Smooth muscle cell (in vitro differentiated cells): ENCODE data around the gene WNT11. TPM values are rescaled to one million over a fixed set of nuclear protein-coding genes. Genes with fewer than 3 reads are reported as not detected.

ENCODE experiments used
- DNase-seq: peaks from one replicate; lab custom pipeline; 2025; ENCODE audit not compliant: unreplicated experiment; lab: John Stamatoyannopoulos, UW
- H2AFZ ChIP-seq: fragments of 200-600 bp; sonication (generic); 2 replicates; pipeline ENCODE4 v1.6.0; 2016; ENCODE audit warnings: antibody characterized with exemption, low read depth, mild to moderate bottlenecking
- H3F3A ChIP-seq: fragments of 200-600 bp; sonication (generic); 2 replicates; pipeline ENCODE4 v1.6.0; 2017; ENCODE audit warnings: antibody characterized with exemption, low read depth
- H3K27ac ChIP-seq: fragments of 200-600 bp; sonication (generic); 2 replicates; pipeline ENCODE4 v1.5.1; 2016; ENCODE audit warnings: low read depth, mild to moderate bottlenecking
- H3K27me3 ChIP-seq: fragments of 200-600 bp; sonication (generic); 2 replicates; pipeline ENCODE4 v1.6.1; 2016; ENCODE audit warnings: low read depth, mild to moderate bottlenecking
- H3K36me3 ChIP-seq: fragments of 200-600 bp; sonication (generic); 2 replicates; pipeline ENCODE4 v1.5.1; 2016; ENCODE audit warnings: low read depth
- H3K4me1 ChIP-seq: fragments of 200-600 bp; sonication (generic); 2 replicates; pipeline ENCODE4 v1.5.1; 2016; ENCODE audit warnings: low read depth
- H3K4me2 ChIP-seq: fragments of 200-600 bp; sonication (generic); 2 replicates; pipeline ENCODE4 v1.6.0; 2016; ENCODE audit warnings: mild to moderate bottlenecking
- H3K4me3 ChIP-seq: fragments of 200-600 bp; sonication (generic); 2 replicates; pipeline ENCODE4 v1.5.1; 2016; ENCODE audit warnings: mild to moderate bottlenecking
- H3K79me2 ChIP-seq: fragments of 200-600 bp; sonication (generic); 2 replicates; pipeline ENCODE4 v1.6.0; 2016; ENCODE audit warnings: low read depth, mild to moderate bottlenecking
- H3K9ac ChIP-seq: fragments of 200-600 bp; sonication (generic); 2 replicates; pipeline ENCODE4 v1.6.0; 2016; ENCODE audit warnings: low read depth
- H3K9me3 ChIP-seq: fragments of 200-600 bp; sonication (generic); replicated peaks from 2 replicates; pipeline ENCODE4 v1.5.1; 2016; ENCODE audit warnings: low read depth
- H4K20me1 ChIP-seq: fragments of 200-600 bp; sonication (generic); 2 replicates; pipeline ENCODE4 v1.6.0; 2016; ENCODE audit warnings: low read depth
- CTCF ChIP-seq: fragments of 200-600 bp; sonication (generic); IDR thresholded peaks from 2 replicates; pipeline ENCODE4 v1.5.1; 2017; ENCODE audit warnings: borderline replicate concordance, mild to moderate bottlenecking, antibody characterized with exemption; ENCODE audit not compliant: insufficient read depth, poor library complexity, severe bottlenecking
- WGBS: methylation state at CpG from one replicate; pipeline ENCODE4 v1.1.7; 2016; ENCODE audit warnings: low lambda C conversion rate; 5-methylcytosine and 5-hydroxymethylcytosine counted together
- polyA plus RNA-seq: library from polyadenylated mRNA; unstranded; fragments of >200 nt; fragmentation: Nextera tagmentation; extraction: Ambion mirVana; gene quantifications from 2 replicates; pipeline ENCODE4 v1.2.1, GENCODE V29; 2016
- total RNA-seq: library from RNA; depleted of rRNA; stranded (reverse); fragments of >200 nt; gene quantifications from 2 replicates; pipeline ENCODE4 v1.2.3, GENCODE V29; 2014

WNT11 gene
- total and polyA plus RNA-seq, 2 experiments from 2014 or later: 12.1 to 13.5 TPM

- WGBS: 84% methylated on average over 11 of the region's 11 CpGs
These were observed 42.9 kb downstream of the WNT11 start for GRCh38 chr11:76163289-76163880.

GRCh38 chr11:76162336-76163288 is 43.7 kb downstream of the WNT11 start:
- Histone ChIP-seq H3K9ac (no peak overlapping the region), H3K9me3 (no peaks in the 10 kb centered on the region), H3K27ac (no peak overlapping the region), H3K79me2 (no peaks in the 10 kb centered on the region), H3F3A (no peaks in the 10 kb centered on the region), H3K4me1 (no peaks in the 10 kb centered on the region), H4K20me1 (no peaks in the 10 kb centered on the region), H3K27me3 (no peaks in the 10 kb centered on the region), H2AFZ (no peak overlapping the region), H3K36me3 (no peaks in the 10 kb centered on the region), H3K4me3 (no peak overlapping the region), H3K4me2 (no peak overlapping the region)
- no peak for DNase-seq
- WGBS: 79% methylated on average over 15 of the region's 15 CpGs
- no peak for TF ChIP-seq CTCF

More at GRCh38 chr11:76163289-76163880, 42.9 kb downstream of the WNT11 start:
- Histone ChIP-seq H4K20me1 (no peaks in the 10 kb centered on the region), H2AFZ (no peak overlapping the region), H3K27me3 (no peaks in the 10 kb centered on the region), H3K27ac (no peak overlapping the region), H3F3A (no peaks in the 10 kb centered on the region), H3K9ac (no peak overlapping the region), H3K36me3 (no peaks in the 10 kb centered on the region), H3K4me2 (no peak overlapping the region), H3K79me2 (no peaks in the 10 kb centered on the region), H3K4me1 (no peaks in the 10 kb centered on the region), H3K4me3 (no peak overlapping the region), H3K9me3 (no peaks in the 10 kb centered on the region)
- no peak for TF ChIP-seq CTCF
- DNase-seq: no peak

- H3K9me3 ChIP-seq: no peaks in the 10 kb centered on the region
- H2AFZ ChIP-seq: no peak overlapping the region
- no peaks in the 10 kb centered on the region for H3K4me1 ChIP-seq
- no peak overlapping the region for H3K27ac ChIP-seq
- no peak for TF ChIP-seq CTCF
- 39% methylated on average over 15 of the region's 24 CpGs for WGBS
- H4K20me1 ChIP-seq: no peaks in the 10 kb centered on the region
- H3K36me3 ChIP-seq: no peaks in the 10 kb centered on the region
- no peaks in the 10 kb centered on the region for H3K79me2 ChIP-seq
- H3K9ac ChIP-seq: no peak overlapping the region
- H3K4me2 ChIP-seq: peak overlapping the region; percentile 57
- H3K4me3 ChIP-seq: no peak overlapping the region
- DNase-seq: no peak
- H3K27me3 ChIP-seq: no peaks in the 10 kb centered on the region
- no peaks in the 10 kb centered on the region for H3F3A ChIP-seq
These were observed 44.9 kb downstream of the WNT11 start for GRCh38 chr11:76161261-76161961.
